Gastroesophageal sphincter (tissue), 3 donors: Measurements from ENCODE around the gene MFSD2A.

Experiments
- EP300 ChIP-seq: sonication (generic); formaldehyde crosslinking; IDR thresholded peaks from one replicate; pipeline ENCODE4 v1.6.1; 2017; ENCODE audit warnings: antibody characterized with exemption, mild to moderate bottlenecking
- POLR2A ChIP-seq, 2 donors: fragments of 450-650 bp; IDR thresholded peaks; one replicate each; pipeline ENCODE4 v1.6.1; 2017; ENCODE audit warnings: antibody characterized with exemption in 2 of 2, mild to moderate bottlenecking in 2 of 2, moderate library complexity in 1 of 2
- POLR2AphosphoS5 ChIP-seq: sonication (generic); formaldehyde crosslinking; IDR thresholded peaks from one replicate; pipeline ENCODE4 v1.6.1; 2017; ENCODE audit warnings: antibody characterized with exemption
- TF ChIP-seq, protein P1 (sequence below), 4 experiments: fragments of 200-600 bp in 2 of 4; fragments of 450-650 bp in 2 of 4; sonication (generic) in 1 of 4; IDR thresholded peaks; one replicate each; pipeline ENCODE4 v1.5.1; 2017 to 2019; ENCODE audit warnings: antibody characterized with exemption in 4 of 4, mild to moderate bottlenecking in 2 of 4, moderate library complexity in 2 of 4

DNA sequence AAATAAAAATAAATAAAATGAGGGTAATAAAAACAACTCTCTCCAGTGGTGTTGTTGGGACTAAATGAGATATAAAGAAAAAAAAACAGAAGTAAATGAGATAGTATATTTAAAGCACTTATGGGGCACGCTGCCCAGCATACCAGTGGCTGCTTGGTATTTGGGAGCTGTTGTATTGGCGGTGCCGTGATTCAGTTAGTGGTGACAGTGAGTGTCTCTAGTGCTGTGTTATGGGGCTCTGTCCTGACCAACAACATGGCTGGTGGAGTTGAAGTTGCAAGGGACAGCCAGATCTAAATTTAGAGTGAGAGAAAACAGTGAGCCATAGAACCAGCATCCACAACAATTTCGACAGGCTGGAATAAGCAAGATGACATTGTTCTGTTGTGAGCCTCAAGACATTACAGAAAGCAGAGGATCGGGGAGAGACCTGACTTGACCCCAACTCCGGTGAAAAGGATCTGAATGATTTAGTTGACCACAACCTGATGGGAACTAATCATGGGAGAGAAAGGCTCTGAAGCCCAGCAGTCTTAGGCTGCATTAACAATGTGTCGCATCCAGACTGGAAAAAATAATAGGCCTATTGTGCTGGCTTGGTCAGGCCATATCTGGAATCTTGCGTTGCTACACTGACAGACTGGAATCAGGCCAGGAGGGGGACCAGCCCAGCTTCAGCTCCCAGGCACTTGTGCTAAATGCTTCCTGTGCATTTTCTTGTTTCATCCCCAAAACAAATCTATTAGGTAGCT lies 2.4 kb upstream of the MFSD2A start:
- TF ChIP-seq EP300: no peak
- TF ChIP-seq, protein P1, sequence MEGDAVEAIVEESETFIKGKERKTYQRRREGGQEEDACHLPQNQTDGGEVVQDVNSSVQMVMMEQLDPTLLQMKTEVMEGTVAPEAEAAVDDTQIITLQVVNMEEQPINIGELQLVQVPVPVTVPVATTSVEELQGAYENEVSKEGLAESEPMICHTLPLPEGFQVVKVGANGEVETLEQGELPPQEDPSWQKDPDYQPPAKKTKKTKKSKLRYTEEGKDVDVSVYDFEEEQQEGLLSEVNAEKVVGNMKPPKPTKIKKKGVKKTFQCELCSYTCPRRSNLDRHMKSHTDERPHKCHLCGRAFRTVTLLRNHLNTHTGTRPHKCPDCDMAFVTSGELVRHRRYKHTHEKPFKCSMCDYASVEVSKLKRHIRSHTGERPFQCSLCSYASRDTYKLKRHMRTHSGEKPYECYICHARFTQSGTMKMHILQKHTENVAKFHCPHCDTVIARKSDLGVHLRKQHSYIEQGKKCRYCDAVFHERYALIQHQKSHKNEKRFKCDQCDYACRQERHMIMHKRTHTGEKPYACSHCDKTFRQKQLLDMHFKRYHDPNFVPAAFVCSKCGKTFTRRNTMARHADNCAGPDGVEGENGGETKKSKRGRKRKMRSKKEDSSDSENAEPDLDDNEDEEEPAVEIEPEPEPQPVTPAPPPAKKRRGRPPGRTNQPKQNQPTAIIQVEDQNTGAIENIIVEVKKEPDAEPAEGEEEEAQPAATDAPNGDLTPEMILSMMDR (IDR thresholded peaks at IDR 0.05): no peak
- TF ChIP-seq POLR2A (IDR thresholded peaks at IDR 0.05): no peak
- TF ChIP-seq POLR2AphosphoS5: no peak
